Keratinocyte (primary cell): ENCODE data around the gene ZGPAT. TPM values are rescaled to one million over a fixed set of nuclear protein-coding genes. Genes with fewer than 3 reads are reported as not detected.

Experiments
- DNase-seq: peaks from one replicate; pipeline ENCODE4 v3.0.0-alpha.2; 2011; ENCODE audit warnings: low read depth, missing footprints, low spot score
- FAIRE-seq: peaks from 2 replicates; lab custom pipeline; 2011; peaks lifted over from hg19 to GRCh38; lab: Jason Lieb, UNC
- H2AFZ ChIP-seq: 2 replicates; pipeline ENCODE4 v1.6.0; 2012; ENCODE audit warnings: low read length, control low read depth, inconsistent platforms; ENCODE audit not compliant: control insufficient read depth
- H3K27ac ChIP-seq: 2 replicates; pipeline ENCODE4 v1.5.1; 2011; ENCODE audit warnings: low read length; ENCODE audit not compliant: control insufficient read depth, insufficient read depth
- H3K27me3 ChIP-seq: 3 replicates; pipeline ENCODE4 v1.6.0; 2011; ENCODE audit warnings: low read length; ENCODE audit not compliant: control insufficient read depth, insufficient read depth; ENCODE audit errors: extremely low read depth
- H3K36me3 ChIP-seq, 2 experiments: 2 replicates in 1 of 2; 3 replicates in 1 of 2; pipeline ENCODE4 v1.5.1; 2011; ENCODE audit warnings: low read length in 2 of 2, mild to moderate bottlenecking in 1 of 2; ENCODE audit not compliant: control insufficient read depth in 2 of 2, insufficient read depth in 2 of 2; ENCODE audit errors: extremely low read depth in 1 of 2
- H3K4me1 ChIP-seq: 3 replicates; pipeline ENCODE4 v1.5.1; 2011; ENCODE audit warnings: low read length; ENCODE audit not compliant: control insufficient read depth, insufficient read depth; ENCODE audit errors: extremely low read depth
- H3K4me2 ChIP-seq: 3 replicates; pipeline ENCODE4 v1.6.0; 2011; ENCODE audit warnings: low read depth, low read length; ENCODE audit not compliant: control insufficient read depth, insufficient read depth; ENCODE audit errors: extremely low read depth
- H3K4me3 ChIP-seq, 3 experiments: fragments of 200-600 bp in 1 of 3; sonication (generic) in 1 of 3; 2 replicates in 2 of 3; 3 replicates in 1 of 3; pipeline ENCODE4 v1.5.1; 2011 to 2016; ENCODE audit warnings: low read length in 3 of 3, mild to moderate bottlenecking in 3 of 3, control low read depth in 2 of 3, inconsistent platforms in 1 of 3, low read depth in 1 of 3, mixed read lengths in 1 of 3, mixed run types in 1 of 3, moderate library complexity in 1 of 3; ENCODE audit not compliant: control insufficient read depth in 2 of 3, insufficient read depth in 2 of 3; ENCODE audit errors: extremely low read depth in 1 of 3
- H3K79me2 ChIP-seq: 2 replicates; pipeline ENCODE4 v1.6.0; 2012; ENCODE audit warnings: low read length; ENCODE audit not compliant: control insufficient read depth, insufficient read depth
- H3K9ac ChIP-seq: 3 replicates; pipeline ENCODE4 v1.6.0; 2011; ENCODE audit warnings: low read length; ENCODE audit not compliant: control insufficient read depth, insufficient read depth; ENCODE audit errors: extremely low read depth
- H3K9me1 ChIP-seq: 3 replicates; pipeline ENCODE4 v1.6.0; 2011; ENCODE audit warnings: low read length; ENCODE audit not compliant: control insufficient read depth, insufficient read depth; ENCODE audit errors: extremely low read depth
- H3K9me3 ChIP-seq: 2 replicates; pipeline ENCODE4 v1.5.1; 2012; ENCODE audit warnings: low read depth, low read length; ENCODE audit not compliant: control insufficient read depth
- H4K20me1 ChIP-seq: 3 replicates; pipeline ENCODE4 v1.6.0; 2011; ENCODE audit warnings: low read length; ENCODE audit not compliant: control insufficient read depth, insufficient read depth; ENCODE audit errors: extremely low read depth
- CTCF ChIP-seq, 3 experiments: IDR thresholded peaks in 1 of 3; conservative IDR thresholded peaks in 1 of 3; optimal IDR thresholded peaks in 1 of 3; 2 replicates in 2 of 3; 3 replicates in 1 of 3; pipeline versions ENCODE3 to v1.5.1; 2011; ENCODE audit warnings: low read length in 3 of 3, mild to moderate bottlenecking in 3 of 3, moderate library complexity in 2 of 3, control low read depth in 1 of 3, inconsistent platforms in 1 of 3; ENCODE audit not compliant: insufficient read depth in 2 of 3; ENCODE audit errors: extremely low read depth in 1 of 3
- EZH2 ChIP-seq: IDR thresholded peaks from one replicate; pipeline ENCODE4 v1.6.1; 2012; ENCODE audit warnings: inconsistent platforms, mild to moderate bottlenecking, low read length, moderate library complexity
- dilution Hi-C: fragments of 300-500 bp; cut with MboI; formaldehyde crosslinking; loops from one replicate; pipeline ENCODE4 v1.7.0; 2020; ENCODE audit warnings: low sequenced_read_pairs; ENCODE audit not compliant: extremely low pct_ligation_motif_present
- polyA plus RNA-seq, 5 experiments: library from polyadenylated mRNA; depleted of rRNA in 3 of 5; stranded (reverse) in 3 of 5; stranded (forward) in 1 of 5; unstranded in 1 of 5; fragments of >200 nt; gene quantifications; 1 replicate in 1 of 5; 2 replicates in 3 of 5; 3 replicates in 1 of 5; pipeline versions ENCODE4 v1.2.1 to v1.2.3, GENCODE V29; 2011 to 2012; ENCODE audit warnings: missing spikeins in 2 of 5, low read depth in 1 of 5, low replicate concordance in 1 of 5

ZGPAT gene
- polyA plus RNA-seq, 1 donor (not counting 4 experiments of a cell fraction or from before 2014, with no cell fraction given) = 7.8 TPM

- H3K4me3 ChIP-seq = no peak overlapping the region
- no peak overlapping the region for H2AFZ ChIP-seq
- no peaks in the 10 kb centered on the region for H3K36me3 ChIP-seq
- FAIRE-seq (no peak), DNase-seq (no peak)
- H3K9me1 ChIP-seq = no peaks in the 10 kb centered on the region
- H3K4me1 ChIP-seq = no peaks in the 10 kb centered on the region
- H3K79me2 ChIP-seq = no peaks in the 10 kb centered on the region
- no peak overlapping the region for H3K4me2 ChIP-seq
- H3K9me3 ChIP-seq = no peaks in the 10 kb centered on the region
- TF ChIP-seq CTCF (optimal IDR thresholded peaks at IDR 0.05 in 1 of 3, IDR thresholded peaks at IDR 0.05 in 1 of 3, conservative IDR thresholded peaks at IDR 0.05 in 1 of 3; ENCODE audit: extremely low read depth in 1 of 3, insufficient read depth in 2 of 3, low read length in 3 of 3) (no peak), EZH2 (no peak)
- H3K27me3 ChIP-seq = peaks cover 3% of the 10 kb centered on the region
- H4K20me1 ChIP-seq = no peaks in the 10 kb centered on the region
- dilution Hi-C loops = no loop called here
- H3K27ac ChIP-seq = no peak overlapping the region
- no peak overlapping the region for H3K9ac ChIP-seq
These were observed 48.3 kb downstream of the ZGPAT start for GRCh38 chr20:63755933-63756647.

GRCh38 chr20:63756648-63756991, 48.8 kb downstream of the ZGPAT start:
- dilution Hi-C loops = no loop called here
- FAIRE-seq = no peak

More at GRCh38 chr20:63756648-63756991, 48.8 kb downstream of the ZGPAT start:
- H3K36me3 ChIP-seq = no peaks in the 10 kb centered on the region
- no peak overlapping the region for H3K4me3 ChIP-seq
- H3K9ac ChIP-seq = no peak overlapping the region
- H3K27me3 ChIP-seq = peaks cover 3% of the 10 kb centered on the region
- no peaks in the 10 kb centered on the region for H3K9me1 ChIP-seq
- no peak overlapping the region for H3K4me2 ChIP-seq
- no peak for DNase-seq
- TF ChIP-seq CTCF (optimal IDR thresholded peaks at IDR 0.05 in 1 of 3, IDR thresholded peaks at IDR 0.05 in 1 of 3, conservative IDR thresholded peaks at IDR 0.05 in 1 of 3; ENCODE audit: extremely low read depth in 1 of 3, insufficient read depth in 2 of 3, low read length in 3 of 3) (no peak), EZH2 (no peak)
- H4K20me1 ChIP-seq = no peaks in the 10 kb centered on the region
- H3K79me2 ChIP-seq = no peaks in the 10 kb centered on the region
- no peaks in the 10 kb centered on the region for H3K4me1 ChIP-seq
- no peaks in the 10 kb centered on the region for H3K9me3 ChIP-seq
- no peak overlapping the region for H3K27ac ChIP-seq
- no peak overlapping the region for H2AFZ ChIP-seq
